ENCODE measurements around the gene CCDC89.

CCDC89 gene

GRCh38 chr11:85685820-85686459 lies at the start of gene CCDC89:
Gene CCDC89 (minus strand): TSS chr11:85686195. CDS start chr11:85686130, 65 bp downstream.
- DNase-seq, result no peak
- TF ChIP-seq POLR2A (IDR thresholded peaks at IDR 0.05; ENCODE audit: low read length) (no peak), GATA1 (IDR thresholded peaks at IDR 0.05; ENCODE audit: low read depth, low read length) (no peak)

- TF ChIP-seq POLR2A (IDR thresholded peaks at IDR 0.05; ENCODE audit: low read length), result no peak
- no peak for TF ChIP-seq GATA1 (IDR thresholded peaks at IDR 0.05; ENCODE audit: low read depth, low read length)
- DNase-seq, result no peak
These were observed 47.0 kb upstream of the CCDC89 start for GRCh38 chr11:85732965-85733364.

GRCh38 chr11:85726381-85726780 lies 40.4 kb upstream of the CCDC89 start:
- no peak for TF ChIP-seq GATA1 (IDR thresholded peaks at IDR 0.05; ENCODE audit: low read depth, low read length)
- DNase-seq, result no peak

- no peak for TF ChIP-seq POLR2A (IDR thresholded peaks at IDR 0.05; ENCODE audit: low read length)
- no peak for TF ChIP-seq GATA1 (IDR thresholded peaks at IDR 0.05; ENCODE audit: low read depth, low read length)
- no peak for DNase-seq
These were observed 39.7 kb upstream of the CCDC89 start for GRCh38 chr11:85725510-85726258.

GRCh38 chr11:85724748-85725465 lies 38.9 kb upstream of the CCDC89 start:
- TF ChIP-seq GATA1 (IDR thresholded peaks at IDR 0.05; ENCODE audit: low read depth, low read length) (no peak), POLR2A (IDR thresholded peaks at IDR 0.05; ENCODE audit: low read length) (no peak)
- no peak for DNase-seq

- no peak for DNase-seq
- TF ChIP-seq POLR2A (IDR thresholded peaks at IDR 0.05; ENCODE audit: low read length) (no peak), GATA1 (IDR thresholded peaks at IDR 0.05; ENCODE audit: low read depth, low read length) (no peak)
These were observed 37.1 kb upstream of the CCDC89 start for GRCh38 chr11:85723088-85723487.

GRCh38 chr11:85721191-85721590 lies 35.2 kb upstream of the CCDC89 start:
- TF ChIP-seq POLR2A (IDR thresholded peaks at IDR 0.05; ENCODE audit: low read length), result no peak
- TF ChIP-seq GATA1 (IDR thresholded peaks at IDR 0.05; ENCODE audit: low read depth, low read length), result no peak
- no peak for DNase-seq

GRCh38 chr11:85718991-85719807 lies 33.2 kb upstream of the CCDC89 start:
- DNase-seq, result no peak
- no peak for TF ChIP-seq GATA1 (IDR thresholded peaks at IDR 0.05; ENCODE audit: low read depth, low read length)
- TF ChIP-seq POLR2A (IDR thresholded peaks at IDR 0.05; ENCODE audit: low read length), result no peak

- no peak for DNase-seq
- TF ChIP-seq GATA1 (IDR thresholded peaks at IDR 0.05; ENCODE audit: low read depth, low read length), result no peak
- no peak for TF ChIP-seq POLR2A (IDR thresholded peaks at IDR 0.05; ENCODE audit: low read length)
These were observed 32.3 kb upstream of the CCDC89 start for GRCh38 chr11:85718126-85718943.

GRCh38 chr11:85717429-85717828 lies 31.4 kb upstream of the CCDC89 start:
- no peak for DNase-seq
- TF ChIP-seq GATA1 (IDR thresholded peaks at IDR 0.05; ENCODE audit: low read depth, low read length), result no peak
- no peak for TF ChIP-seq POLR2A (IDR thresholded peaks at IDR 0.05; ENCODE audit: low read length)

GRCh38 chr11:85712953-85713352 lies 27.0 kb upstream of the CCDC89 start:
- DNase-seq, result no peak
- TF ChIP-seq POLR2A (IDR thresholded peaks at IDR 0.05; ENCODE audit: low read length), result no peak
- no peak for TF ChIP-seq GATA1 (IDR thresholded peaks at IDR 0.05; ENCODE audit: low read depth, low read length)

GRCh38 chr11:85710917-85711316 lies 24.9 kb upstream of the CCDC89 start:
- no peak for DNase-seq
- TF ChIP-seq POLR2A (IDR thresholded peaks at IDR 0.05; ENCODE audit: low read length), result no peak
- TF ChIP-seq GATA1 (IDR thresholded peaks at IDR 0.05; ENCODE audit: low read depth, low read length), result no peak

Data from erythroblast (primary cell).